SU-DHL-6 (cell line): ENCODE measurements around the gene ENTPD8.

Experiments
- H2AFZ ChIP-seq: fragments of 200-600 bp; sonication (generic); 2 replicates; pipeline ENCODE4 v1.6.1; 2014; ENCODE audit warnings: low read depth, mild to moderate bottlenecking, moderate library complexity, mixed read lengths, antibody characterized with exemption, low read length; ENCODE audit not compliant: severe bottlenecking
- H3F3A ChIP-seq: fragments of 200-600 bp; shearing (Covaris generic); 2 replicates; pipeline ENCODE4 v1.6.0; 2016; ENCODE audit warnings: antibody characterized with exemption, mild to moderate bottlenecking; ENCODE audit not compliant: insufficient read depth
- H3K27ac ChIP-seq: fragments of 200-600 bp; sonication (generic); 2 replicates; pipeline ENCODE4 v1.5.1; 2016; ENCODE audit warnings: low read depth, mild to moderate bottlenecking, low read length, moderate library complexity, mixed read lengths
- H3K27me3 ChIP-seq: fragments of 200-600 bp; sonication (generic), shearing (Covaris generic); 2 replicates; pipeline ENCODE4 v1.6.0; 2014; ENCODE audit warnings: mild to moderate bottlenecking, low read length
- H3K36me3 ChIP-seq: fragments of 200-600 bp; sonication (generic); 2 replicates; pipeline ENCODE4 v1.6.1; 2014; ENCODE audit warnings: mild to moderate bottlenecking, low read length, mixed read lengths
- H3K4me2 ChIP-seq: fragments of 300-600, 200-600 bp; shearing (Covaris generic), sonication (generic); 2 replicates; pipeline ENCODE4 v1.6.0; 2014; ENCODE audit warnings: low read length, low read depth, mild to moderate bottlenecking; ENCODE audit not compliant: poor library complexity, severe bottlenecking
- H3K4me3 ChIP-seq: fragments of 200-600 bp; sonication (generic); 2 replicates; pipeline ENCODE4 v1.5.1; 2014; ENCODE audit warnings: antibody characterized with exemption, low read length, mild to moderate bottlenecking, mixed read lengths; ENCODE audit not compliant: insufficient read depth, poor library complexity, severe bottlenecking
- H3K79me2 ChIP-seq: fragments of 200-600 bp; sonication (generic); 2 replicates; pipeline ENCODE4 v1.6.1; 2014; ENCODE audit warnings: mild to moderate bottlenecking, low read length, moderate library complexity; ENCODE audit not compliant: insufficient read depth
- H3K9ac ChIP-seq: fragments of 200-600 bp; sonication (generic); 2 replicates; pipeline ENCODE4 v1.7.0; 2014; ENCODE audit warnings: mild to moderate bottlenecking, low read length
- H3K9me2 ChIP-seq: fragments of 200-600 bp; sonication (generic); replicated peaks from 2 replicates; pipeline ENCODE4 v1.6.1; 2014; ENCODE audit warnings: low read length; ENCODE audit not compliant: insufficient read depth
- H3K9me3 ChIP-seq: fragments of 200-600 bp; sonication (generic); 2 replicates; pipeline ENCODE4 v1.6.1; 2014; ENCODE audit warnings: low read length, mixed read lengths; ENCODE audit not compliant: insufficient read depth
- H4K20me1 ChIP-seq: fragments of 200-600 bp; sonication (generic); 2 replicates; pipeline ENCODE4 v1.6.1; 2014; ENCODE audit warnings: low read depth, mild to moderate bottlenecking, antibody characterized with exemption, low read length, moderate library complexity, mixed read lengths
- CTCF ChIP-seq: fragments of 200-600 bp; sonication (generic); IDR thresholded peaks from one replicate; pipeline ENCODE4 v1.5.1; 2017; ENCODE audit warnings: antibody characterized with exemption, mild to moderate bottlenecking, low read length, moderate library complexity; ENCODE audit not compliant: insufficient read depth, poor library complexity, severe bottlenecking
- EZH2phosphoT487 ChIP-seq: fragments of 200-600 bp; sonication (generic), shearing (Covaris generic); conservative IDR thresholded peaks from 2 replicates; pipeline ENCODE4 v1.6.1; 2018; ENCODE audit warnings: mild to moderate bottlenecking, antibody characterized with exemption, low read length, moderate library complexity, mixed read lengths

The ENTPD8 gene

GRCh38 chr9:137428311-137428630 lies 12.9 kb downstream of the ENTPD8 start:
- TF ChIP-seq CTCF (no peak), EZH2phosphoT487 (no peak)

GRCh38 chr9:137427454-137428310 lies 13.5 kb downstream of the ENTPD8 start:
- Histone ChIP-seq H3K36me3 (no peaks in the 10 kb centered on the region), H3K27me3 (no peaks in the 10 kb centered on the region), H2AFZ (no peak overlapping the region), H3K9ac (peak overlapping the region; percentile 39), H3K4me3 (no peak overlapping the region), H4K20me1 (no peaks in the 10 kb centered on the region), H3F3A (peaks cover 39% of the 10 kb centered on the region), H3K4me2 (peak overlapping the region; percentile 49), H3K9me2 (no peaks in the 10 kb centered on the region), H3K9me3 (no peaks in the 10 kb centered on the region), H3K27ac (peak overlapping the region; percentile 94), H3K79me2 (no peaks in the 10 kb centered on the region)
- no peak for TF ChIP-seq EZH2phosphoT487
- no peak for TF ChIP-seq CTCF

More at GRCh38 chr9:137428311-137428630, 12.9 kb downstream of the ENTPD8 start:
- Histone ChIP-seq H3K4me2 (peak overlapping the region; percentile 49), H3K9me3 (no peaks in the 10 kb centered on the region), H3K9me2 (no peaks in the 10 kb centered on the region), H3F3A (peaks cover 39% of the 10 kb centered on the region), H3K27me3 (no peaks in the 10 kb centered on the region), H3K4me3 (no peak overlapping the region), H3K9ac (peak overlapping the region; percentile 39), H4K20me1 (no peaks in the 10 kb centered on the region), H3K79me2 (no peaks in the 10 kb centered on the region), H2AFZ (no peak overlapping the region), H3K27ac (peak overlapping the region; percentile 94), H3K36me3 (no peaks in the 10 kb centered on the region)

GRCh38 chr9:137426018-137426681 lies 15.0 kb downstream of the ENTPD8 start:
- Histone ChIP-seq H4K20me1 (no peaks in the 10 kb centered on the region), H3K9me3 (no peaks in the 10 kb centered on the region), H3K36me3 (no peaks in the 10 kb centered on the region), H3K79me2 (0 out of 2 replicates have a peak, but pooled peaks cover 8% of the 10 kb centered on the region), H3K27ac (peak overlapping the region; percentile 94), H3K9me2 (no peaks in the 10 kb centered on the region), H2AFZ (no peak overlapping the region), H3K9ac (peak overlapping the region; percentile 10; the same call in 1 of the 2 replicates), H3F3A (peaks cover 48% of the 10 kb centered on the region), H3K4me2 (peak overlapping the region; percentile 53), H3K4me3 (no peak overlapping the region), H3K27me3 (no peaks in the 10 kb centered on the region)
- no peak for TF ChIP-seq EZH2phosphoT487
- no peak for TF ChIP-seq CTCF
